WI38 (cell line): ENCODE measurements around the gene OR13C3.
"Not testable (repeated sequence)": the region's sequence is repeated elsewhere in the genome, so short reads cannot be mapped to it uniquely, and the experiment has no call there.

Experiments
- H3K4me3 ChIP-seq: 2 replicates; pipeline ENCODE4 v1.5.1; 2011; ENCODE audit warnings: low read depth, mild to moderate bottlenecking, control low read depth, low read length
- CTCF ChIP-seq: IDR thresholded peaks from 2 replicates; pipeline ENCODE4 v1.5.1; 2012; ENCODE audit warnings: low read depth, mild to moderate bottlenecking, control low read depth, low read length

OR13C3 gene

GRCh38 chr9:104556830-104557634, 20.4 kb upstream of the OR13C3 start:
- TF ChIP-seq CTCF, result no peak

DNA sequence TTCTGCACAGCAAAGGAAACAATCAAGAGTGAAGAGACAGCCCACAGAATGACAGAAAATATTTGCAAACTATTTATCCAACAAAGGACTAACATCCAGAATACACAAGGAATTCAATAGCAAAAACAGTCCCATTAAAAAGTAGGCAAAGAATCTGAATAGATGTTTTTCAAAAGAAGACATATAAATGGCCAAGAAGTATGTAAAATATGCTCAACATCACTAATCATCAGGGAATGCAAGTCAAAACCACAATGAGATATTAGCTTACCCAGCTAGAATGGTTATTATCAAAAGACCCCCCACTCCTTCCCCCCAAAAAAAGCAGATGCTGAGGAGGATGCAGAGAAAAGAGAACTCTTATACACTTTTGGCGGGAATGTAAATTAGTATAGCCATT, 18.9 kb upstream of the OR13C3 start:
- no peak overlapping the region for H3K4me3 ChIP-seq
- TF ChIP-seq CTCF, result no peak

More at GRCh38 chr9:104556830-104557634, 20.4 kb upstream of the OR13C3 start:
- H3K4me3 ChIP-seq, result no peak overlapping the region

DNA sequence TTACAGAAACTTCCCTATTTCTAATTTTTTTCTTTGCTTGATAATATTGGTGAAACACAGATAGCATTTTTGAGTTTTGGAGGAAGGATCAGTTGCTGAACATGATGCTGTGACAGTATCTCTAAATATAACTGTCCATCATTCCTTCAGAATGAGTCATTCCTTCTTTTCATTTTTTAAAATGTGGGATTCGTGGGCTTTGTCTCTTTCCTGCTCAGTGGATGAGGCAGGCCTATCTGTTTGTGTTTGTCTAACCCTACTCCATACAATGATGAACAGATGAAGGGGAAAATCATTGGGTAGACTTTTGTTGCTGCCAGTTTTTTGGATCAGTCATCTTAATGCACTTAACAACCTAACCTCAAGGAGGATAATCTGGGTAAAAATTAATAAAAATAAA, 16.6 kb upstream of the OR13C3 start:
- H3K4me3 ChIP-seq, result no peak overlapping the region
- no peak for TF ChIP-seq CTCF

GRCh38 chr9:104544644-104545043, 8.0 kb upstream of the OR13C3 start:
- no peak for TF ChIP-seq CTCF
- H3K4me3 ChIP-seq, result no peak overlapping the region

- no peak for TF ChIP-seq CTCF
- no peak overlapping the region for H3K4me3 ChIP-seq
These were observed 2.6 kb upstream of the OR13C3 start for GRCh38 chr9:104539275-104539674.

- no peak within 1 kb of the TSS for H3K4me3 ChIP-seq
- TF ChIP-seq CTCF, result no peak
These were observed 9.5 kb downstream of the OR13C3 start, which contains the start of gene OR13C4 for GRCh38 chr9:104527109-104527508. Gene OR13C4, minus strand, starts transcription at chr9:104527209. Its CDS starts 0 bp downstream, at chr9:104527209.

GRCh38 chr9:104520241-104520640, 16.4 kb downstream of the OR13C3 start:
- not testable (repeated sequence) for H3K4me3 ChIP-seq

DNA sequence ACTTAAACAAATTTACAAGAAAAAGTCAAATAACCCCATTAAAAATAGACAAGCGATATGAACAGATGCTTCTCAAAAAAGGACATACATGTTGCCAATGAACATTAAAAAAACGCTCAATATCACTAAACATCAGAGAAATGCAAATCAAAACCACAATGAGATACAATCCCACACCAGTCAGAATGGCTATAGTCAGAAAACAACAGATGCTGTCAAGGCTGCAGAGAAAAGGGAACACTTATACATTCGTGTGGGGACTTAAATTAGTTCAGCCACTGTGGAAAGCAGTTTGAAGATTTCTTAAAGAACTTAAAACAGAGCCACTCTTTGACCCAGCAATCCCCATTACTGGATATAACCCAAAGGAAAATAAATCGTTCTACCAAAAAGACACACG, 21.8 kb downstream of the OR13C3 start:
- no peak overlapping the region for H3K4me3 ChIP-seq
- TF ChIP-seq CTCF, result no peak
